Tibial nerve (tissue), 4 donors: ENCODE measurements around the gene CDK13.

Experiments
- EP300 ChIP-seq, 2 donors: sonication (generic); formaldehyde crosslinking; IDR thresholded peaks; one replicate each; pipeline ENCODE4 v1.6.1; 2017; ENCODE audit warnings: antibody characterized with exemption in 2 of 2, mild to moderate bottlenecking in 1 of 2
- POLR2A ChIP-seq, 2 donors: fragments of 450-650 bp; IDR thresholded peaks; one replicate each; pipeline ENCODE4 v1.6.1; 2017; ENCODE audit warnings: antibody characterized with exemption in 2 of 2, mild to moderate bottlenecking in 2 of 2, moderate library complexity in 2 of 2
- TF ChIP-seq, protein P1 (sequence below), 5 experiments: fragments of 200-600 bp in 3 of 5; fragments of 450-650 bp in 2 of 5; sonication (generic) in 3 of 5; IDR thresholded peaks; one replicate each; pipeline ENCODE4 v1.5.1; 2016 to 2019; ENCODE audit warnings: antibody characterized with exemption in 5 of 5, mild to moderate bottlenecking in 3 of 5, moderate library complexity in 2 of 5

DNA sequence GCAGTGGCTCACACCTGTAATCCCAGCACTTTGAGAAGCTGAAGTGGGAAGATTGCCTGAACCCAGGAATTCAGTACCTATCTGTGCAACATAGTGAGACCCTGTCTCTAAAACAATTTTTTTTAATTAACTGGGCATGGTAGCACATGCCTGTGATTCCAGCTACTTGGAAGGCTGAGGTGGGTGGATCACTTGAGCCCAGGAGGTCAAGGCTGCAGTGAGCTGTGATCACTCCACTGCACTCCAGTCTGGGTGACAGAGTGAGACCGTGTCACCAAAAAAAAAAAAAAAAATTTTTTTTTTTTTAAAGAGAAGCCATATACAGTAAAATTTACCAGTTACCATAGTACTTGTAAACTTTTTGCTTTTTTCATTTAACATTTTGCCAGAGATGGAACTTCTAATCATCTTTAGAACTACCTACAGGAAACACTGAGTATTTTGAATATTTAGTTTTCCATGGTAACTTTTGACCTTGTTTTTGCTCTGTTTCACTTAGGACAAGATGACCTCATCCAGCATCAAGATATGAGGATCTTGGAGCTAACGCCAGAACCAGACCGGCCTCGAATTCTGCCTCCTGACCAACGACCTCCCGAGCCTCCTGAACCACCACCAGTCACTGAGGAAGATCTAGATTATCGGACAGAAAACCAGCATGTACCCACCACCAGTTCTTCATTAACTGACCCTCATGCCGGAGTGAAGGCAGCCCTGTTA is 143.7 kb downstream of the CDK13 start:
- TF ChIP-seq EP300 (IDR thresholded peaks at IDR 0.05) (no peak), POLR2A (IDR thresholded peaks at IDR 0.05) (no peak)
- TF ChIP-seq, protein P1, sequence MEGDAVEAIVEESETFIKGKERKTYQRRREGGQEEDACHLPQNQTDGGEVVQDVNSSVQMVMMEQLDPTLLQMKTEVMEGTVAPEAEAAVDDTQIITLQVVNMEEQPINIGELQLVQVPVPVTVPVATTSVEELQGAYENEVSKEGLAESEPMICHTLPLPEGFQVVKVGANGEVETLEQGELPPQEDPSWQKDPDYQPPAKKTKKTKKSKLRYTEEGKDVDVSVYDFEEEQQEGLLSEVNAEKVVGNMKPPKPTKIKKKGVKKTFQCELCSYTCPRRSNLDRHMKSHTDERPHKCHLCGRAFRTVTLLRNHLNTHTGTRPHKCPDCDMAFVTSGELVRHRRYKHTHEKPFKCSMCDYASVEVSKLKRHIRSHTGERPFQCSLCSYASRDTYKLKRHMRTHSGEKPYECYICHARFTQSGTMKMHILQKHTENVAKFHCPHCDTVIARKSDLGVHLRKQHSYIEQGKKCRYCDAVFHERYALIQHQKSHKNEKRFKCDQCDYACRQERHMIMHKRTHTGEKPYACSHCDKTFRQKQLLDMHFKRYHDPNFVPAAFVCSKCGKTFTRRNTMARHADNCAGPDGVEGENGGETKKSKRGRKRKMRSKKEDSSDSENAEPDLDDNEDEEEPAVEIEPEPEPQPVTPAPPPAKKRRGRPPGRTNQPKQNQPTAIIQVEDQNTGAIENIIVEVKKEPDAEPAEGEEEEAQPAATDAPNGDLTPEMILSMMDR (IDR thresholded peaks at IDR 0.05): no peak
